ENCODE measurements around the gene LHFPL6.

DNA sequence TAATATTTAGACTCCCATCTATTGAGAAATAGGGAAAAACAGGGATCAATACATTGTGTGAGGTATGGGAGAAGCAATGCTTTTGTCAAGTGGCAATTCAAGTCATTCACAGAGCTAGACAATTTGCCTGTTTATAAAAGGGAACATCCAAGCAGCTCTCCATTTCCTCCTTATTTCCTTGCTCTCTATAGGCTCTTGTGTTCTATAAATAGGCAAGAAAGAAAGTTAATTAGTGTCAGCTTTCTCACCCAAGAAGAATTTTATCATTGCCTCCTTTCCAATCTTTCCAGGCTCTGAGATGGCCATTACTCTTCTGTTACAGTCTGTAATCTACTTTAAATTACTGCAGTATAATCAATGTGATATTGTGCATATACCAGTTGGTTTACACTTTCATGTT, 199.9 kb downstream of the LHFPL6 start:
- TF ChIP-seq, protein P1, sequence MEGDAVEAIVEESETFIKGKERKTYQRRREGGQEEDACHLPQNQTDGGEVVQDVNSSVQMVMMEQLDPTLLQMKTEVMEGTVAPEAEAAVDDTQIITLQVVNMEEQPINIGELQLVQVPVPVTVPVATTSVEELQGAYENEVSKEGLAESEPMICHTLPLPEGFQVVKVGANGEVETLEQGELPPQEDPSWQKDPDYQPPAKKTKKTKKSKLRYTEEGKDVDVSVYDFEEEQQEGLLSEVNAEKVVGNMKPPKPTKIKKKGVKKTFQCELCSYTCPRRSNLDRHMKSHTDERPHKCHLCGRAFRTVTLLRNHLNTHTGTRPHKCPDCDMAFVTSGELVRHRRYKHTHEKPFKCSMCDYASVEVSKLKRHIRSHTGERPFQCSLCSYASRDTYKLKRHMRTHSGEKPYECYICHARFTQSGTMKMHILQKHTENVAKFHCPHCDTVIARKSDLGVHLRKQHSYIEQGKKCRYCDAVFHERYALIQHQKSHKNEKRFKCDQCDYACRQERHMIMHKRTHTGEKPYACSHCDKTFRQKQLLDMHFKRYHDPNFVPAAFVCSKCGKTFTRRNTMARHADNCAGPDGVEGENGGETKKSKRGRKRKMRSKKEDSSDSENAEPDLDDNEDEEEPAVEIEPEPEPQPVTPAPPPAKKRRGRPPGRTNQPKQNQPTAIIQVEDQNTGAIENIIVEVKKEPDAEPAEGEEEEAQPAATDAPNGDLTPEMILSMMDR (IDR thresholded peaks at IDR 0.05): no peak
- no peak for TF ChIP-seq POLR2A (IDR thresholded peaks at IDR 0.05)
